GM12878 (cell line): Measurements from ENCODE around the gene CDH4.

Source experiments
- HDGF ChIP-seq: fragments of 450-650 bp; IDR thresholded peaks from 2 replicates; pipeline ENCODE4 v1.6.1; 2016; ENCODE audit warnings: antibody characterized with exemption
- MEF2A ChIP-seq: IDR thresholded peaks from 2 replicates; pipeline ENCODE4 v1.6.1; 2011; ENCODE audit warnings: low read depth, mild to moderate bottlenecking, low read length, moderate library complexity; ENCODE audit not compliant: insufficient read depth
- NR2F1 ChIP-seq: fragments of 450-650 bp; conservative IDR thresholded peaks from 2 replicates; pipeline ENCODE4 v1.6.1; 2017; ENCODE audit warnings: mild to moderate bottlenecking
- POLR2AphosphoS5 ChIP-seq: IDR thresholded peaks from 2 replicates; pipeline ENCODE4 v1.6.1; 2011; ENCODE audit warnings: mild to moderate bottlenecking, low read length, inconsistent platforms
- RAD21 ChIP-seq: IDR thresholded peaks from 2 replicates; pipeline ENCODE4 v1.6.1; 2011; ENCODE audit warnings: mild to moderate bottlenecking, low read depth, low read length, moderate library complexity; ENCODE audit not compliant: insufficient read depth
- RBBP5 ChIP-seq: fragments of 200-600 bp; sonication (generic); conservative IDR thresholded peaks from 2 replicates; pipeline ENCODE4 v1.6.1; 2016
- SMC3 ChIP-seq: IDR thresholded peaks from 2 replicates; pipeline ENCODE4 v1.6.1; 2011; ENCODE audit warnings: low read length, improper control_type of control experiment, borderline replicate concordance
- YBX1 ChIP-seq: fragments of 450-650 bp; IDR thresholded peaks from 2 replicates; pipeline ENCODE4 v1.6.1; 2016; ENCODE audit warnings: antibody characterized with exemption

DNA sequence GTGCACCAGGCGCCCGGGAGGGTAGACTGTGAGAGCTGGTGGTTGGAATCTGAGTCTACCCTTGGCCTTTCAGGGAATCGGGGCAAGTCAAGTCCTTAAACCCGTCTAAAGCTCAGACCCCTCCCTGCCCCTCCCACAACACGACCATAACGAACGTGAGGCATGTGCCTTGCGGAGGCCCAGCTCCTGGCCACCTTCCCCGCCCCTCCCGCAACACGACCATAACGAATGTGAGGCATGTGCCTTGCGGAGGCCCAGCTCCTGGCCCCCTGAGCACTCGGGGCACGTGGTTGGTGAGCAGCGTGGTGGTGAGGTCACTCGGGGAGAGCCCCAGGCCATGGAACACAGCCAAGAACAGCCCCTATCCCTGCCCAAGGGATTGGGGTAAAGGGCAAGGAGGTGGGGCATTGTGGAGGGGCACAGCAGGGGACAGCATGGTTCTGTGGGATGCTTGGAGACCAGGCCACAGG, 681.5 kb downstream of the CDH4 start:
- TF ChIP-seq RBBP5 (no peak), POLR2AphosphoS5 (no peak), NR2F1 (no peak), SMC3 (no peak), YBX1 (no peak), MEF2A (no peak), HDGF (no peak), RAD21 (no peak)
